Activated naive CD4-positive, alpha-beta T cell treated with anti-CD3 and anti-CD28 coated beads for 36 hours (primary cell): Measurements from ENCODE around the gene PLB1. TPM values are rescaled to one million over a fixed set of nuclear protein-coding genes. Genes with fewer than 3 reads are reported as not detected.
A peak's percentile ranks its signal among the peaks of the same experiment; 100 is the strongest.

ENCODE experiments used
- CTCF ChIA-PET: fragments of 350-600 bp; sonication (Branson Sonifier 250); formaldehyde crosslinking; loops from one replicate; lab custom pipeline; 2021; ENCODE audit warnings: antibody characterized with exemption; lab: Charles Lee
- DNase-seq: peaks from one replicate; pipeline ENCODE4 v3.0.0-alpha.2; 2020
- H3K27ac Mint-ChIP-seq: one replicate; pipeline ENCODE4 v1.8.0; 2021; ENCODE audit warnings: mild to moderate bottlenecking, mixed read lengths
- H3K27me3 Mint-ChIP-seq: one replicate; pipeline ENCODE4 v1.8.0; 2021; ENCODE audit warnings: low read depth, mixed read lengths
- H3K36me3 Mint-ChIP-seq: one replicate; pipeline ENCODE4 v1.8.0; 2021; ENCODE audit warnings: low read depth, mixed read lengths
- H3K4me1 Mint-ChIP-seq: one replicate; pipeline ENCODE4 v1.8.0; 2021; ENCODE audit warnings: low read depth, mixed read lengths
- H3K4me3 Mint-ChIP-seq: one replicate; pipeline ENCODE4 v1.8.0; 2021; ENCODE audit warnings: mild to moderate bottlenecking, moderate library complexity, mixed read lengths
- H3K9me3 Mint-ChIP-seq: one replicate; pipeline ENCODE4 v1.8.0; 2021; ENCODE audit warnings: mixed read lengths
- intact Hi-C: fragments of 100-400 bp; cut with micrococcal nuclease; formaldehyde crosslinking; loops from one replicate; pipeline ENCODE4 v1.15.1; 2023
- total RNA-seq, 2 experiments: library from RNA; stranded (reverse); gene quantifications; one replicate each; pipeline ENCODE4 v1.2.3, GENCODE V29; 2021

Gene PLB1
- total RNA-seq, 2 experiments from 2014 or later = 1.3 to 1.6 TPM

DNA sequence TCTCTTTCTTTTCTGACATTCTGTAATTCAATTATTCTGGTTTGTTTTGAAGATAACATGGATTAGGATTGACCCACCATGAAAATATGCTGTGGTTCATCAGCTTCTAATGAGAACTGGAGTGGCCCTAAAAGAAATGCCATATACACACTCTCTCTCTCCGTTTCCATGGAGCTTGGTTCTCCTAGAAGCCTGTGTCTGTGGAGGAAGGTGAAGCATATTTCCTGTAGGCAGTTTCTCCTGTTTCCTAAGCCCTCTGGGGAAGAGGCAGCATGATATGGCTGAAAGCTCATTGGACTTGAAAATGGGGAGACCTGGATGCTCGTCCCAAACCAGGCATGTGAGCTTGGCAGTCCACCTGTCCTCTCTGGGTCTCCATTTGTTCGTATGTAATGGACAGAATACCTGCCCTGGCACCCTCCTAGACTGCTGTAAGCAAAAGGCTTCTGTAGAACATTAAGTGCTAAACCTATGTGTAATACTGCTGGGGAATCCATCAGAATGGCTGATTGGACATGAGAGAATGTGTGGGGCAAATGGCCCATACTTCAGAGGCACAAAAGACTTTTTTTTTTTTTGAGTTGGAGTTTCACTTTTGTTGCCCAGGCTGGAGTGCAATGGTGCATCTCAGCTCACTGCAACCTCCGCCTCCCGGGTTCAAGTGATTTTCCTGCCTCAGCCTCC, 180.4 kb downstream of the PLB1 start:
- intact Hi-C loops = no loop called here
- DNase-seq = no peak
- no peak overlapping the region for H3K4me3 Mint-ChIP-seq
- H3K36me3 Mint-ChIP-seq = no peaks in the 10 kb centered on the region
- no peak overlapping the region for H3K27ac Mint-ChIP-seq
- H3K4me1 Mint-ChIP-seq = peaks cover 25% of the 10 kb centered on the region
- H3K9me3 Mint-ChIP-seq = peaks cover 17% of the 10 kb centered on the region
- H3K27me3 Mint-ChIP-seq = no peaks in the 10 kb centered on the region
- CTCF ChIA-PET = interaction anchor here (1.1 kb wide), 1 partner anchor 82 kb away, joined by 7 read pairs; no protein-coding TSS in a partner anchor

DNA sequence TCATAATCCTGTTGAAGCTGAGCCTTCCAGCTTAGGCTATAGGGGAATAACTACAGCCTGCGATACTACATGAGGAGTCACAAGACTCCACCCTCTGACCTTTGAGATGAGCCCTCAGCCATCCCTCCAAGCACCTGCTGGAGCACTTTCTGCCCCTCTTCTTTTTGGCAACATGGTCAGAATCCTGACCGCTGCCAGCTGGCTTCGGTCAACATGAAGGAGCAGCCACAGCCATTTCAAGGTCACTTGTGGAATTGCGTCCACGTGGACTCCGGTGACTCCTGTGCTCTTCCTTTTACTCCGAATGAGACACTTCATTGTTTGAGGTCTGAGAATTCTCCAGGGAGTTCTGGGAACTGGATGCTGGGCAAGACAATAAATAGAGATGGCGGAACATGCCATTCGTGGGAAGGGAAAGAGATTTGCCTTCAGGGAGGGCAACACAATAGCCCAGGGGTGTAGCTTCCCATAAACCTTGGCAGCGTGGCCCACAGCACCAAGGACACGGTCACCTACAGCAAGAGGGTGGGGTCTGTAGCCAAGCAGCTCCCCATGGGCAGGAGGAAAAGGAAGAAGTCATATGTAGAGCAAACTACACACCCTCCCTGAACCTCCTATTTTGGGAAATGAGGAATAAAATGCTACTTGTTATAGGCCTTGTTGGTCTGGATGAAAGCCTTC, 182.5 kb downstream of the PLB1 start:
- Mint-ChIP-seq H3K27ac (no peak overlapping the region), H3K4me1 (peaks cover 35% of the 10 kb centered on the region), H3K9me3 (peaks cover 4% of the 10 kb centered on the region), H3K36me3 (no peaks in the 10 kb centered on the region), H3K27me3 (no peaks in the 10 kb centered on the region), H3K4me3 (no peak overlapping the region)
- CTCF ChIA-PET = interaction anchor here (0.9 kb wide), 1 partner anchor 83 kb away, joined by 3 read pairs; no protein-coding TSS in a partner anchor
- no peak for DNase-seq
- intact Hi-C loops = no loop called here

DNA sequence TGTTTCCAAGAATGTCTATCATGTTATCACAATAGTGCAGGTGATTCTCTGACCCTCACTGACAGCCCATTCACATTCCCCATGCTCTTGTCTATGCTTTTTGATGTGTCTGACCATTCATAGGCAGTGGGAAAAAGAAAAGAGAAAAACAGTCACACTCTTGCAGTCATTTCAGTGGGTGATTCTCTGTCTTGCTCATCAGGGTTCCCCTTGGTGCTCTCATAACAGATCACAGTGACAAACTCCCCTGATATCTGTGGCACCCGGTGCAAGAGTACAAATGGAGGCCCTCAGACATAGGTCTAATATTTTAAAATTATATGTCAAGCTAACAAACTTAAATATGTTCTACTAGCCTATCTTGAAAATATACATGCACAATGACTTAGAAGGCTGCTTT, 183.1 kb downstream of the PLB1 start:
- Mint-ChIP-seq H3K27ac (no peak overlapping the region), H3K9me3 (no peaks in the 10 kb centered on the region), H3K36me3 (no peaks in the 10 kb centered on the region), H3K4me3 (no peak overlapping the region), H3K4me1 (peaks cover 35% of the 10 kb centered on the region), H3K27me3 (no peaks in the 10 kb centered on the region)
- DNase-seq = peak; percentile 65
- CTCF ChIA-PET = no interaction called here
- intact Hi-C loops = no loop called here

DNA sequence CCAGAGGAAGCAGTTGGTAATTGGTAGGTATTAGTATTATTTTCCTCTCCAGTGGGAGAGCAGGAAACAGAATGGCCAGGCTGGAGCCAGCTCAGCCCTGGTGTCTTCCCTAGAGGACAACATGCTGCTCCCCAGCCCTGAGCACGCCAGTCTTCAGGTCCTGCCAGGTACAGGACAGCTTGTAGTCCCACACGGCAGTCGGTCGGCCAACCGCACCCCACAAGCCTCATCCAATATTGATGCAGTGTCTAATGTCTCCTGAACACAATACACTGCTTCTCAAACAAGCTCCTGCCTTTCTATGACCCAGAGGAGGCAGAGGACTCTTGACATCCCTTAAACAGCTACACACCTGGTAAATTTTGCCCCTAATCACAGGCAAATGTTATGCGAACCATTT, 184.8 kb downstream of the PLB1 start:
- Mint-ChIP-seq H3K4me1 (peaks cover 35% of the 10 kb centered on the region), H3K27me3 (no peaks in the 10 kb centered on the region), H3K9me3 (no peaks in the 10 kb centered on the region), H3K27ac (peak overlapping the region; percentile 86), H3K36me3 (no peaks in the 10 kb centered on the region), H3K4me3 (no peak overlapping the region)
- DNase-seq = no peak
- CTCF ChIA-PET = interaction anchor here (1.3 kb wide), 1 partner anchor 87 kb away, joined by 6 read pairs; no protein-coding TSS in a partner anchor
- intact Hi-C loops = loop anchor here (1.0 to 2.0 kb wide), 6 partner anchors 24 to 86 kb away; partner anchors contain the start of gene PPP1CB

DNA sequence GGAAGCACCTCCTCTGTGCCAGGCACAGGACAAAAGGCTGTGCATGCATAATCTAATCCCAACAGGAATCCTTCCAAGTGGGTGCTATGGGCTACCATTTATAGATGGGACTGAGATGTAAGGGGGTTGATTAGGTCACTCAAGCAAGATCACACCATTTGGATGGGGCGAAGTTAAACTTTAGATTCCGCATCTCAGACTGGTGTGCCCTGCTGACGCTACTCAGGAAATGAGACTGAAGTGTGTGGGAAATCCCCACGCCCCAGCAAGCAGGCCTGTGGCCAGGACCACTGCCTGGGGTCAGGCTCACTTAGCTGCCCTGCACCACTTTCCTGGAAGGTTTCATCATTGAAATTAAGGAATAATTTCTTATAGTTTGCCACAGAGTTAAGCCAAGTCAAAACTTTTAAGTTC, 185.3 kb downstream of the PLB1 start:
- H3K27me3 Mint-ChIP-seq = no peaks in the 10 kb centered on the region
- H3K4me1 Mint-ChIP-seq = peaks cover 35% of the 10 kb centered on the region
- H3K27ac Mint-ChIP-seq = peak overlapping the region; percentile 86
- H3K9me3 Mint-ChIP-seq = no peaks in the 10 kb centered on the region
- CTCF ChIA-PET = interaction anchor here (1.3 kb wide), 1 partner anchor 87 kb away, joined by 6 read pairs; no protein-coding TSS in a partner anchor
- intact Hi-C loops = loop anchor here (1.0 to 2.0 kb wide), 6 partner anchors 24 to 87 kb away; partner anchors contain the start of gene PPP1CB
- DNase-seq = peak; percentile 82
- H3K4me3 Mint-ChIP-seq = peak overlapping the region; percentile 33
- no peaks in the 10 kb centered on the region for H3K36me3 Mint-ChIP-seq

DNA sequence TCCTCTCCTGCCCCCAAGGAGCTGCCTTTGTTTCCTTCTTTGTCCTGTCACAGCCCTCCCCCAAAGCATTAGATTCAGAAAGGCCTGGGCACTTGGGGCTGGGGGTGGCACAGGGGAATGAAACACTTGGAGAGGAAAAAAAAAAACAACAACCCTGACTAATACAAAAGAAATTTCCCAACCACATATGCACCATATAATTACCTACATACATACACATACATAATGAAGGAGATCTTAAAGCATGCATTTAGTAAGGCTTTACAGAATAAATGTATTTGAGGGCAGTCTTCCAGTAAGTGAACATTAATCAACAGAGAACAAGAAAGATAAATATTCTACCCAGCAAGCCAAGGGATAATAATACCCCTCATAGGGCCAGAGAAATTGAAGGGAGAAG, 185.7 kb downstream of the PLB1 start:
- H3K36me3 Mint-ChIP-seq = no peaks in the 10 kb centered on the region
- no peak for DNase-seq
- no peaks in the 10 kb centered on the region for H3K27me3 Mint-ChIP-seq
- CTCF ChIA-PET = interaction anchor here (1.3 to 2.0 kb wide), 2 partner anchors 87 to 88 kb away, joined by 6 to 7 read pairs; no protein-coding TSS in a partner anchor
- peak overlapping the region; percentile 33 for H3K4me3 Mint-ChIP-seq
- H3K9me3 Mint-ChIP-seq = no peaks in the 10 kb centered on the region
- H3K4me1 Mint-ChIP-seq = peaks cover 35% of the 10 kb centered on the region
- peak overlapping the region; percentile 86 for H3K27ac Mint-ChIP-seq
- intact Hi-C loops = loop anchor here (1.0 to 2.0 kb wide), 6 partner anchors 25 to 87 kb away; partner anchors contain the start of gene PPP1CB

DNA sequence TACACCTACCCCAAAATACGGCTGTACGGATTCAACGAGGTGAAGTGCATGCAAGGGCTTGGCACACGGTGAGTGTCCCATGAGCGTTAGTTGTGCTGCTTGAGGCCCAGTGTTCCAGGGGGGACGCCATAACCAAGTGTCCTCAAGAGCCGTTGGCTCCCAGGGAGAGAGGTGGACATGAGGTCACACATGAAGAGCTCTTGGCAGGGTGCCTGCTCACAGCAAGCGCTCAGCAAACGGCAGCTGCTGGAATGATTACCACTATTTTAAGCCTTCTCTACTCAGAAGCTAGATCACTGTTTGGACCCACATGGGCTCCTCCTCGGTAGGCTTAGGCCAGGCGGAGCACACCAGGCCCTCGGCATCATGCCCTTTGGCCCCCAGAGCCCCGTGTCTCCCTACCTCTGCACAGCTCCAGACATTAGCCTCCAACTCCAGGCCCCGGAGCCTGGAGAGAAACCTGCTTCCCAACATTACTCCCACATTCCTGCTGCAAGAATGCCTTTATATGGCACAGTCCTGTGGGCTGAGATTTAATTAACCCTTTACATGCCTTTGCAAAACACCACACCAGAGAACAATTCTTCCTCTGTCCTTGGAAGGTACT, 187.3 kb downstream of the PLB1 start:
- Mint-ChIP-seq H3K36me3 (no peaks in the 10 kb centered on the region), H3K4me3 (no peak overlapping the region), H3K4me1 (peaks cover 39% of the 10 kb centered on the region), H3K27me3 (no peaks in the 10 kb centered on the region), H3K9me3 (no peaks in the 10 kb centered on the region), H3K27ac (no peak overlapping the region)
- no peak for DNase-seq
- CTCF ChIA-PET = interaction anchor here (1.2 to 2.0 kb wide), 2 partner anchors 13 to 89 kb away, joined by 4 to 7 read pairs; no protein-coding TSS in a partner anchor
- intact Hi-C loops = no loop called here

DNA sequence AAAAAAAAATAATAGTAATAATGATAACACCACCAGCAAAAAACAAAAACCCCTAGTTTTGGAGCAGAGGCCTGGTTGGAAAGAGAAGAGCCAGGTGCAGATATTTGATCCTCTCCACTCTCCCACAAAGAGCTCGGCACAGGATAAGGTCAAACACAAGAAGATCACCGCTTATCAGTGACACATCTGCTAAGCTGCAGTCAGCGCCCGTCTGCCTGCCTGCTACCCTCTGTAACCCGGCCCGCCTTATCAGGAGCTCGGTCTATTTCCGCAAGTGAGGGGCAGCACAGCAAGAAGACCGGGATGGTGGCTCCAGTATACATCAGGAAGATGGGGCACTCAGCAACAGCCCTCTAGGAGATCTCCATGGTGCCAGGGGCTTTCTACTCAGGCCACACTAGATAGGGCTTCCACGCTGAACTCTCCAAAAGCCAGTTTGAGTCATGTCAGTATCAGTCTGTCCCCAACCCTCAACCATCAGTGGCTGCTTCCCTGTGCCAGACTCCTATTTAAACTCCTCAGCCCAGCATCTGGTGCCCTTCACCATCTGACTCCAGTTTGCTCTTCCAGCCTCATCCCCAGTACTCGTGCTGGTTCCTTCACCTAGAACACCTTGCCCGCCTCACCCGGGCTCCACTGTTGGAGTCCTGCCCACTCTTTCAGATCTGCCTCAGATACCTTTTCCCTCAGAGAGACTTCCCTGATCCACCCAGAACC, 188.4 kb downstream of the PLB1 start:
- Mint-ChIP-seq H3K36me3 (no peaks in the 10 kb centered on the region), H3K27me3 (no peaks in the 10 kb centered on the region), H3K4me3 (no peak overlapping the region), H3K4me1 (peaks cover 30% of the 10 kb centered on the region), H3K9me3 (no peaks in the 10 kb centered on the region), H3K27ac (no peak overlapping the region)
- no peak for DNase-seq
- intact Hi-C loops = no loop called here
- CTCF ChIA-PET = interaction anchor here (0.9 kb wide), 1 partner anchor 90 kb away, joined by 3 read pairs; no protein-coding TSS in a partner anchor

DNA sequence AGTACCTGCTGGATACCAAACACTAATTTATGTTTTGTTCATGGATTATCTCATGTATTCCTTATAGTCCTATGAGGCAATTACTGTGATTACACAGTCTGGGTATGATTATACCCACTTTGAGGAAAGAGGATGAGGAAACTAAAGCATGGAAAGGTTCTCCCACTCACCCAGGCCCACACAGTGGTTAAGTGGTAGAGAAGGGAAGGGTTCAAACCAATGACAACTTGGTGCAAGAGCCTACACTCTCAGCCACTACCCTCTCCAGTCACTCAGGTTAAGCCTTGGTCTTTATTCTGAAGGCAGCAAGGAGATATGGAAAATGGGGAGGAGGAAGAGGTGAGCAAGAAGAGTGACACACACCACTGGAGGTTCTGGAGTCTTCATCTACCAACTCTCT, 191.3 kb downstream of the PLB1 start:
- Mint-ChIP-seq H3K9me3 (no peaks in the 10 kb centered on the region), H3K27me3 (no peaks in the 10 kb centered on the region), H3K4me1 (peaks cover 5% of the 10 kb centered on the region), H3K27ac (no peak overlapping the region), H3K4me3 (no peak overlapping the region), H3K36me3 (no peaks in the 10 kb centered on the region)
- intact Hi-C loops = no loop called here
- no peak for DNase-seq
- CTCF ChIA-PET = no interaction called here

DNA sequence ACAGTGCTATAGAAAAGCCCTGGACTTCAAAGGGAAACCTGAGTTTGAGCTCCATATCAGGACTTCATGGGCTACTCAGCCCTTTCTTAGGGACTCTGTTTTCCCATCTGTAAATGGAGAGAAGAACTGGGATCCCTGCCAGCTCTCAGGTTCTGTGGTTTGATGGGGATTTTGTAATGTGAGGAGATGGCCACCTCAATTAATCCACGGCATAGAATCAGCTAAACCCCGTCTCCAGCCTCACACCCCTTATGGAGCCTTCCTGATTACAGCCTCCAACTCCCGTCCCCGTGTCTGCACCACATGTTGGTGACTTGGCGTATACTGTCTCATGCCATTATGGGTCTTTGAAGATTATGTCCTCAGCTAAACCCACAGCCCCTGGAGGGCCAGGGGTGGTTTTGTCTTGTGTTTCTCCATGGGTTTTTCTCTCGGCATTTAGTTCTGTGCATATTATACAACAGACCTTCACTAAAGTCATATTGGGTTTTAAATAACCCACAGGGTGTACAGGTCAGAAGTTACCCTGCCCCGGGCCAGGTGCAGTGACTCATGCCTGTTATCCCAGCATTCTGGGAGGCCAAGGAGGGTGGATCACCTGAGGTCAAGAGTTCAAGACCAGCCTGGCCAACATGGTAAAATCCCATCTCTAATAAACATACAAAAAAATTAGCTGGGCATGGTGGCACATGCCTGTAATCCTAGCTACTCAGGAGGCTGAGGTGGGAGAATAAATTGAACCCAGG, 192.0 kb downstream of the PLB1 start:
- no peaks in the 10 kb centered on the region for H3K9me3 Mint-ChIP-seq
- no peak for DNase-seq
- intact Hi-C loops = no loop called here
- H3K4me1 Mint-ChIP-seq = peaks cover 5% of the 10 kb centered on the region
- H3K4me3 Mint-ChIP-seq = no peak overlapping the region
- H3K36me3 Mint-ChIP-seq = no peaks in the 10 kb centered on the region
- H3K27me3 Mint-ChIP-seq = no peaks in the 10 kb centered on the region
- no peak overlapping the region for H3K27ac Mint-ChIP-seq
- CTCF ChIA-PET = no interaction called here

DNA sequence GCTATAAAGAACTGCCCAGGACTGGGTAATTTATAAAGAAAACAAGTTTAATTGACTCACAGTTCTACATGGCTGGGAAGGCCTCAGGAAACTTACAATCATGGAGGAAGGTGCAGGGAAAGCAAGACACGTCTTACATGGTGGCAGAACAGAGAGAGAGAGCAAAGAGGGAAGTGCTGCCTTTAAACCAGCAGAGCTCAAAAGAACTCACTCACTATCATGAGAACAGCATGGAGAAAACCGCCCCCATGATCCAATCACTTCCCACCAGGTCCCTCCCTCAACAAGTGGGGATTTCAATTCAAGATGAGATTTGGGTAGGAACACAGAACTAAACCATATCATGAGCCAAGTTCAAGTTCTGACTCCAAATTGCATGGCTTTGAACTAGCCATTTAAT, 193.0 kb downstream of the PLB1 start:
- peaks cover 5% of the 10 kb centered on the region for H3K4me1 Mint-ChIP-seq
- H3K27me3 Mint-ChIP-seq = no peaks in the 10 kb centered on the region
- no peaks in the 10 kb centered on the region for H3K36me3 Mint-ChIP-seq
- H3K4me3 Mint-ChIP-seq = no peak overlapping the region
- no peaks in the 10 kb centered on the region for H3K9me3 Mint-ChIP-seq
- H3K27ac Mint-ChIP-seq = no peak overlapping the region
- CTCF ChIA-PET = no interaction called here
- intact Hi-C loops = no loop called here
- no peak for DNase-seq
